WERI-Rb-1 (cell line): Measurements from ENCODE around the gene USP24.

Experiments
- DNase-seq: peaks from one replicate; pipeline ENCODE4 v3.0.0-alpha.2; 2020
- H3K27ac ChIP-seq: fragments of 250-450 bp; sonication (Bioruptor Pico); 2 replicates; pipeline ENCODE4 v1.5.1; 2020; ENCODE audit warnings: mild to moderate bottlenecking, moderate library complexity
- H3K27me3 ChIP-seq: fragments of 250-450 bp; sonication (Bioruptor Pico); 2 replicates; pipeline ENCODE4 v1.5.1; 2021; ENCODE audit warnings: mild to moderate bottlenecking, low read depth, moderate library complexity; ENCODE audit not compliant: insufficient read depth, severe bottlenecking
- H3K36me3 ChIP-seq: fragments of 250-450 bp; sonication (Bioruptor Pico); 2 replicates; pipeline ENCODE4 v1.5.1; 2020; ENCODE audit warnings: mild to moderate bottlenecking, moderate library complexity
- H3K4me3 ChIP-seq: 2 replicates; pipeline ENCODE4 v1.5.1; 2011; ENCODE audit warnings: low read depth, mild to moderate bottlenecking, control low read depth, low read length
- H3K9me3 ChIP-seq: fragments of 250-450 bp; sonication (Bioruptor Pico); 2 replicates; pipeline ENCODE4 v1.5.1; 2021; ENCODE audit warnings: mild to moderate bottlenecking, moderate library complexity; ENCODE audit not compliant: severe bottlenecking
- TF ChIP-seq, protein P1 (sequence below): IDR thresholded peaks from 2 replicates; pipeline ENCODE4 v1.5.1; 2011; ENCODE audit warnings: low read depth, mild to moderate bottlenecking, control low read depth, inconsistent platforms, low read length

Gene USP24

DNA sequence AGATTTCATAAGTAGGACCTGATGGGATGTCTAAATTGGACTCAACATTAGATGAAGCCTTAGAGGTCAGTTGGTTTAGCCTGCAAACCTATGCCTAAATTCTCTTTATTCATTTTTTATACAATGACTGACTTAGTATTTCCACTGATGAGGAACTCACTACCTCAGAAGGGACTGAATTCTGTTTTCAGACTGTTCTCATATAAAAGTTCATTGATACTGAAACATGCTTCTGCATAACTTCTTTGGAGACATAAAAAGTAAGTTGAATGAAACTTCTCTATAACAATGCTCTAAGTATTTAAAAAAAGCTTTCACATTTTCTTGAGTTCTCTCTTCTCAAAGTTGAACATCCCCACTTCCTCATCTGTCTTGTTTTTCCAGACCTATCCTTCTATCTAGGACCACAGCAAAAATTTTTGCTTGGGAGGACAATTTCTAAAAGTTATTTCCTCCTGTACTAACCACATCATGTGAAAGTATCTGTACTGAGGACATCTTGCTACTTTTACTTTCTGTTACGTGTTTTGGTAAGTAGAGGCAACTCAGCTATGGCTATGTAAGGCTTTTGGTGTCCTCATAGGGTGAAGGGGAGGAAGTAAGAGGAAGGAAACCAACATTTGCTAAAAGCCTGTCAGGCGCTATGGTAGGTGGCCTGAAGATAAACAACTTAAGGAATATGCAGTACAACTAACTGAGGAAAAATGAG, 64.1 kb downstream of the USP24 start:
- Histone ChIP-seq H3K4me3 (no peak overlapping the region), H3K9me3 (no peaks in the 10 kb centered on the region), H3K27me3 (no peaks in the 10 kb centered on the region), H3K27ac (no peak overlapping the region), H3K36me3 (peaks cover 39% of the 10 kb centered on the region)
- TF ChIP-seq, protein P1, sequence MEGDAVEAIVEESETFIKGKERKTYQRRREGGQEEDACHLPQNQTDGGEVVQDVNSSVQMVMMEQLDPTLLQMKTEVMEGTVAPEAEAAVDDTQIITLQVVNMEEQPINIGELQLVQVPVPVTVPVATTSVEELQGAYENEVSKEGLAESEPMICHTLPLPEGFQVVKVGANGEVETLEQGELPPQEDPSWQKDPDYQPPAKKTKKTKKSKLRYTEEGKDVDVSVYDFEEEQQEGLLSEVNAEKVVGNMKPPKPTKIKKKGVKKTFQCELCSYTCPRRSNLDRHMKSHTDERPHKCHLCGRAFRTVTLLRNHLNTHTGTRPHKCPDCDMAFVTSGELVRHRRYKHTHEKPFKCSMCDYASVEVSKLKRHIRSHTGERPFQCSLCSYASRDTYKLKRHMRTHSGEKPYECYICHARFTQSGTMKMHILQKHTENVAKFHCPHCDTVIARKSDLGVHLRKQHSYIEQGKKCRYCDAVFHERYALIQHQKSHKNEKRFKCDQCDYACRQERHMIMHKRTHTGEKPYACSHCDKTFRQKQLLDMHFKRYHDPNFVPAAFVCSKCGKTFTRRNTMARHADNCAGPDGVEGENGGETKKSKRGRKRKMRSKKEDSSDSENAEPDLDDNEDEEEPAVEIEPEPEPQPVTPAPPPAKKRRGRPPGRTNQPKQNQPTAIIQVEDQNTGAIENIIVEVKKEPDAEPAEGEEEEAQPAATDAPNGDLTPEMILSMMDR, result no peak
- no peak for DNase-seq

DNA sequence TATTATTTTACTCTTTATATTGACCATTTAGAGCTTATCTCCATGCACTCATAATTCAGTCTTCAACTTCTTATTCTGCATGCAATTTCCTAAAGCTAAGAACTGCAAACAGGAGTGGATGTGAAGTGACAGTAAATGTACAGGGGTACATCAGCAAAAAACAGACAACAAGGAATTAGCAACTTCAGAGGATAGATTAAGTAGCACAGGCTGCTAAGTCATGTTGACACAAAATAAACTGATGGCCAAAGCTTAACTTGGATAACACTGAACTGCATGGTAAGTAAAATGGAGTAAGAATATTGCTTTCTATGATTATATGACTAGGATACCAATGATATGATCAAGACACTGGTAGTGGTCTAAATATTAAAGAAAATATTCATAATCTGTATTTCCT, 66.5 kb downstream of the USP24 start:
- no peak for DNase-seq
- no peak overlapping the region for H3K27ac ChIP-seq
- H3K4me3 ChIP-seq, result no peak overlapping the region
- H3K27me3 ChIP-seq, result no peaks in the 10 kb centered on the region
- peaks cover 38% of the 10 kb centered on the region for H3K36me3 ChIP-seq
- H3K9me3 ChIP-seq, result no peaks in the 10 kb centered on the region
- TF ChIP-seq, protein P1, result no peak

DNA sequence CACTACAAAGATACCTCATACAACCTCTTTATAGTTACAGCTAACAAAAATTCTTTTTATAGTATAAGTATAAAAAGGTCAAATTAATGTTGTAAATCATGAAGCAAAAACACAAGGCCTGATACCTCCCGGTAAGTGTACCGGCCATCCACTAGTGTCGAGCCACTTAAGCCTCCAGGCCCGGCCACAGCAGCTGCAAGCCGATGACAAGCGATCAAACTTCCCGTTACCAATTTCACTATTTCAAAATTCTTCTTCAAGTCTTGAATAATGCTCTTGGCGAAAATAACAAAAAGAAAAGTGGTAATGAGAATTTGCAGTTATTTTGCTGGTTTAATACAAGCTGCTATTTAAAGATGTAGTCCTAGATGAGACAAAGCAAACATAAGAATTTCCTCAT, 67.6 kb downstream of the USP24 start:
- no peaks in the 10 kb centered on the region for H3K9me3 ChIP-seq
- H3K27ac ChIP-seq, result no peak overlapping the region
- no peak for DNase-seq
- H3K27me3 ChIP-seq, result no peaks in the 10 kb centered on the region
- no peak overlapping the region for H3K4me3 ChIP-seq
- H3K36me3 ChIP-seq, result peaks cover 36% of the 10 kb centered on the region
- TF ChIP-seq, protein P1, result no peak

DNA sequence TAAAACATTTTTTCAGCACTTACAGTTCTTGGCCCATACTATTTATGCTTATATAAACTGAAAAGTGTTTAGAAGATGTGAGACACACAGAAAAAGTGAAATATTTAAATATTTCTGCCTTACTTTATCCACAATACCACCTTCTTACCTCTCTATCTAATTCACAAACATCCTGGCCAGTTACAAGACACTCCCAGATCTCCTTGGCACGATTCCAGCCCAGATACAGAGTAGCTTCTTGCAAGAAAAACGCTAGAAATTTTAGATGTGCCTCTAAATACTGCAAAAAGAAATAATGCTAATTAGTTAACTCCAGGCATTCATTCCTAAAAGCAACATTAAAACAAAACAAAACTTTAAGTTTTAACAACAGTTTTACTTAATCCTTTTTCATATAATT, 68.4 kb downstream of the USP24 start:
- H3K27ac ChIP-seq, result no peak overlapping the region
- no peaks in the 10 kb centered on the region for H3K9me3 ChIP-seq
- no peaks in the 10 kb centered on the region for H3K27me3 ChIP-seq
- DNase-seq, result no peak
- peaks cover 37% of the 10 kb centered on the region for H3K36me3 ChIP-seq
- TF ChIP-seq, protein P1, result no peak
- H3K4me3 ChIP-seq, result no peak overlapping the region

DNA sequence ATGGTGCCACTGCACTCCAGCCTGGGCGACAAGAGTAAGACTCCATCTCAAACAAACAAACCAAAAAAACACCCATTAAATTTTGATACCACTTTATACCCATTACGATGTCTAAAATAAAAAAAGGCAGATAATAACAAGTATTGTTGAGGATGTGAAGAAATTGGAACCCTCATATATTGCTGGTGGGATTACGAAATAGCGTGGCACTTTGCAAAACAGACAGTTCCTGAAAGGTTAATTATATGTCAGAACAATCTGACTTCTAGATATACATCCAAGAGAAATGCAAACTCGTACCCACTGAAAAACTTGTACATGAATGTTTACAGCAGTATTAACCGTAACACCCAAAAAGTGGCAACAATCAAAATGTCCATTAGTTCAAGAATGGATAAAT, 70.3 kb downstream of the USP24 start:
- Histone ChIP-seq H3K36me3 (peaks cover 40% of the 10 kb centered on the region), H3K27me3 (no peaks in the 10 kb centered on the region), H3K4me3 (no peak overlapping the region), H3K9me3 (no peaks in the 10 kb centered on the region), H3K27ac (no peak overlapping the region)
- TF ChIP-seq, protein P1, result no peak
- DNase-seq, result no peak

DNA sequence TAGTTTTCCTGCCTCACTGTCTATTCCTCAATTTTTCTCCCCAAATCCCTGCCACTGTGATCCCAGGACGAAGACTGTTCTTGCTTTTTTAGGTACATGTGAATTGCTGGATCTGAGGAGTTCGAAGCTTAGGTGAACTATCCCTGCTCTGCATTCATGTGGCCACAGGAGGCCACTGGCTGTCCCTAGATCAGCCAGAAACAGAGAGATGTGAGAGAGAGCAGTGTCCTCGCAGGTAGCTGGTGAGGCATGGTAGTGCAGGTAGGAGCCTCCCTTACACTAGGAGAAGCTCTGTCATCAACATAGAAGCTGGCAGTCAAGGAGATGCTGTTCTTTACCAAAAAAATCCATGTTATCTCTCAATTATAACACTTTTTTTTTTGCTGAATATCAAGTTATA, 71.5 kb downstream of the USP24 start:
- no peak overlapping the region for H3K4me3 ChIP-seq
- peak; percentile 65 for DNase-seq
- peaks cover 41% of the 10 kb centered on the region for H3K36me3 ChIP-seq
- H3K9me3 ChIP-seq, result no peaks in the 10 kb centered on the region
- TF ChIP-seq, protein P1, result peak; percentile 71
- no peak overlapping the region for H3K27ac ChIP-seq
- H3K27me3 ChIP-seq, result no peaks in the 10 kb centered on the region
